Lower leg skin (tissue), 4 donors: ENCODE measurements around the gene GSE1. TPM values are rescaled to one million over a fixed set of nuclear protein-coding genes. Genes with fewer than 3 reads are reported as not detected.
A peak's percentile ranks its signal among the peaks of the same experiment; 100 is the strongest.

ENCODE experiments used
- DNase-seq, 2 donors: peaks; one replicate each; pipeline ENCODE4 v3.0.0-alpha.2; 2019; ENCODE audit warnings: low spot score in 2 of 2
- H3K4me3 ChIP-seq: fragments of 200-600 bp; sonication (generic); 2 replicates; pipeline ENCODE4 v1.5.1; 2017; ENCODE audit warnings: mild to moderate bottlenecking, low read depth; ENCODE audit not compliant: poor library complexity, severe bottlenecking
- CTCF ChIP-seq, 3 donors: fragments of 450-650 bp; IDR thresholded peaks; one replicate each; pipeline ENCODE4 v1.5.1; 2016; ENCODE audit warnings: antibody characterized with exemption in 3 of 3, mild to moderate bottlenecking in 3 of 3, moderate library complexity in 2 of 3
- POLR2A ChIP-seq, 2 donors: fragments of 450-650 bp; IDR thresholded peaks; one replicate each; pipeline ENCODE4 v1.6.1; 2016 to 2017; ENCODE audit warnings: antibody characterized with exemption in 2 of 2, mild to moderate bottlenecking in 1 of 2, moderate library complexity in 1 of 2
- WGBS, 2 donors: methylation state at CpG; one replicate each; pipeline ENCODE4 v1.1.5; 2018; 5-methylcytosine and 5-hydroxymethylcytosine counted together
- intact Hi-C: fragments of 100-400 bp; cut with DNase I; formaldehyde crosslinking; loops from one replicate; pipeline ENCODE4 v1.15.0; 2023; ENCODE audit warnings: low total_unique reads
- total RNA-seq, 4 donors: library from RNA; depleted of rRNA; stranded (reverse); fragments of >200 nt; gene quantifications; one replicate each; pipeline ENCODE4 v1.1.0, GENCODE V29; 2016

GSE1 gene
- total RNA-seq, result 100 to 1,000 TPM in 1 of 4 donors, 10 to 100 TPM in 3; 62.9 to 113 (median 69.9) TPM

GRCh38 chr16:85612801-85613603, at the start of gene GSE1:
TSS of gene GSE1 (plus strand) at chr16:85613322. CDS start at chr16:85613392, 70 bp downstream.
- WGBS, 2 donors, result 0 to 1% methylated on average over 31 to 45 of the region's 81 CpGs
- intact Hi-C loops, result loop anchor here (10.0 kb wide), 1 partner anchor 308 kb away; no protein-coding TSS in a partner anchor
- DNase-seq, result peak; percentile 90 to 98

GRCh38 chr16:85563515-85564276, 49.4 kb upstream of the GSE1 start:
- no peak for TF ChIP-seq CTCF (IDR thresholded peaks at IDR 0.05)
- TF ChIP-seq POLR2A (IDR thresholded peaks at IDR 0.05), result no peak
- 63 to 73% methylated on average over 16 to 17 of the region's 19 CpGs for WGBS, 2 donors
- DNase-seq, result peak; percentile 71 to 96
- no peak overlapping the region for H3K4me3 ChIP-seq
- intact Hi-C loops, result no loop called here

More at GRCh38 chr16:85612801-85613603, at the start of gene GSE1:
- TF ChIP-seq POLR2A (IDR thresholded peaks at IDR 0.05), result no peak
- peak within 1 kb of the TSS; percentile 47 for H3K4me3 ChIP-seq

- H3K4me3 ChIP-seq, result no peak overlapping the region
- WGBS, 2 donors, result 81 to 88% methylated on average over 16 of the region's 16 CpGs
- intact Hi-C loops, result no loop called here
- TF ChIP-seq POLR2A (IDR thresholded peaks at IDR 0.05) (no peak), CTCF (IDR thresholded peaks at IDR 0.05) (no peak)
- DNase-seq, result no peak
Observed at GRCh38 chr16:85564277-85565051, 48.7 kb upstream of the GSE1 start.

GRCh38 chr16:85565340-85565739, 47.8 kb upstream of the GSE1 start:
- TF ChIP-seq POLR2A (IDR thresholded peaks at IDR 0.05) (no peak), CTCF (IDR thresholded peaks at IDR 0.05) (no peak)
- 89 to 94% methylated on average over 9 of the region's 9 CpGs for WGBS, 2 donors
- no peak for DNase-seq
- no peak overlapping the region for H3K4me3 ChIP-seq
- intact Hi-C loops, result no loop called here

- intact Hi-C loops, result no loop called here
- no peak for DNase-seq
- TF ChIP-seq POLR2A (IDR thresholded peaks at IDR 0.05), result no peak
- TF ChIP-seq CTCF (IDR thresholded peaks at IDR 0.05), result no peak
- H3K4me3 ChIP-seq, result no peak overlapping the region
- WGBS, 2 donors, result 89 to 91% methylated on average over 23 of the region's 23 CpGs
Observed at GRCh38 chr16:85565801-85566526, 47.2 kb upstream of the GSE1 start.
